ENCODE data around the gene SRGAP3. TPM values are rescaled to one million over a fixed set of nuclear protein-coding genes. Genes with fewer than 3 reads are reported as not detected.
"Not testable (repeated sequence)": the region's sequence is repeated elsewhere in the genome, so short reads cannot be mapped to it uniquely, and the experiment has no call there.

The SRGAP3 gene
- total RNA-seq, 1 donor from 2014 or later = 3.9 TPM

- no peaks in the 10 kb centered on the region for H3K36me3 Mint-ChIP-seq (ENCODE audit: low read depth, unreplicated experiment)
- no peaks in the 10 kb centered on the region for H3K79me2 ChIP-seq (ENCODE audit: insufficient read depth, low read length)
- DNase-seq (ENCODE audit: low read depth) (no peak), FAIRE-seq (no peak)
- peaks cover 1% of the 10 kb centered on the region for H3K9me3 Mint-ChIP-seq (ENCODE audit: unreplicated experiment)
- no peaks in the 10 kb centered on the region for H3K9me3 ChIP-seq (ENCODE audit: insufficient read depth, low read depth, low read length)
- H3K27me3 ChIP-seq (ENCODE audit: insufficient read depth, low read length) = peaks cover 2% of the 10 kb centered on the region
- H3K27ac Mint-ChIP-seq (ENCODE audit: unreplicated experiment) = no peak overlapping the region
- H3K4me3 Mint-ChIP-seq (ENCODE audit: unreplicated experiment) = no peak overlapping the region
- peaks cover 3% of the 10 kb centered on the region for H3K4me1 ChIP-seq (ENCODE audit: insufficient read depth, low read length)
- H3K4me1 Mint-ChIP-seq (ENCODE audit: low read depth, unreplicated experiment) = no peaks in the 10 kb centered on the region
- no peak overlapping the region for H3K4me2 ChIP-seq (ENCODE audit: low read length)
- TF ChIP-seq, protein P1, sequence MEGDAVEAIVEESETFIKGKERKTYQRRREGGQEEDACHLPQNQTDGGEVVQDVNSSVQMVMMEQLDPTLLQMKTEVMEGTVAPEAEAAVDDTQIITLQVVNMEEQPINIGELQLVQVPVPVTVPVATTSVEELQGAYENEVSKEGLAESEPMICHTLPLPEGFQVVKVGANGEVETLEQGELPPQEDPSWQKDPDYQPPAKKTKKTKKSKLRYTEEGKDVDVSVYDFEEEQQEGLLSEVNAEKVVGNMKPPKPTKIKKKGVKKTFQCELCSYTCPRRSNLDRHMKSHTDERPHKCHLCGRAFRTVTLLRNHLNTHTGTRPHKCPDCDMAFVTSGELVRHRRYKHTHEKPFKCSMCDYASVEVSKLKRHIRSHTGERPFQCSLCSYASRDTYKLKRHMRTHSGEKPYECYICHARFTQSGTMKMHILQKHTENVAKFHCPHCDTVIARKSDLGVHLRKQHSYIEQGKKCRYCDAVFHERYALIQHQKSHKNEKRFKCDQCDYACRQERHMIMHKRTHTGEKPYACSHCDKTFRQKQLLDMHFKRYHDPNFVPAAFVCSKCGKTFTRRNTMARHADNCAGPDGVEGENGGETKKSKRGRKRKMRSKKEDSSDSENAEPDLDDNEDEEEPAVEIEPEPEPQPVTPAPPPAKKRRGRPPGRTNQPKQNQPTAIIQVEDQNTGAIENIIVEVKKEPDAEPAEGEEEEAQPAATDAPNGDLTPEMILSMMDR (IDR thresholded peaks at IDR 0.05; ENCODE audit: insufficient read depth, low read depth, low read length) = no peak
- TF ChIP-seq EZH2 (IDR thresholded peaks at IDR 0.05; ENCODE audit: insufficient read depth, low read length) = no peak
- peaks cover 4% of the 10 kb centered on the region for H3K27me3 Mint-ChIP-seq (ENCODE audit: low read depth, unreplicated experiment)
- no peak overlapping the region for H3K27ac ChIP-seq (ENCODE audit: low read depth, low read length)
- no peak overlapping the region for H3K9ac ChIP-seq (ENCODE audit: low read length)
- no peaks in the 10 kb centered on the region for H4K20me1 ChIP-seq (ENCODE audit: insufficient read depth, low read length)
- no peak overlapping the region for H3K4me3 ChIP-seq (ENCODE audit: insufficient read depth, low read depth, low read length)
- H2AFZ ChIP-seq (ENCODE audit: low read depth, low read length) = no peak overlapping the region
- no peaks in the 10 kb centered on the region for H3K36me3 ChIP-seq (ENCODE audit: insufficient read depth, low read length)
Observed at GRCh38 chr3:9296241-9296640, 46.8 kb upstream of the SRGAP3 start.

GRCh38 chr3:9295007-9295406, 45.6 kb upstream of the SRGAP3 start:
- Histone ChIP-seq H2AFZ (ENCODE audit: low read depth, low read length) (no peak overlapping the region), H3K27ac (ENCODE audit: low read depth, low read length) (no peak overlapping the region), H3K9me3 (ENCODE audit: insufficient read depth, low read depth, low read length) (no peaks in the 10 kb centered on the region), H3K4me2 (ENCODE audit: low read length) (no peak overlapping the region), H3K79me2 (ENCODE audit: insufficient read depth, low read length) (no peaks in the 10 kb centered on the region), H3K36me3 (ENCODE audit: insufficient read depth, low read length) (no peaks in the 10 kb centered on the region), H4K20me1 (ENCODE audit: insufficient read depth, low read length) (no peaks in the 10 kb centered on the region), H3K27me3 (ENCODE audit: insufficient read depth, low read length) (no peaks in the 10 kb centered on the region), H3K4me3 (ENCODE audit: insufficient read depth, low read depth, low read length) (no peak overlapping the region), H3K9ac (ENCODE audit: low read length) (no peak overlapping the region), H3K4me1 (ENCODE audit: insufficient read depth, low read length) (peaks cover 3% of the 10 kb centered on the region)
- Mint-ChIP-seq H3K27me3 (ENCODE audit: low read depth, unreplicated experiment) (peaks cover 1% of the 10 kb centered on the region), H3K27ac (ENCODE audit: unreplicated experiment) (no peak overlapping the region), H3K9me3 (ENCODE audit: unreplicated experiment) (peaks cover 1% of the 10 kb centered on the region), H3K4me1 (ENCODE audit: low read depth, unreplicated experiment) (no peaks in the 10 kb centered on the region), H3K36me3 (ENCODE audit: low read depth, unreplicated experiment) (no peaks in the 10 kb centered on the region), H3K4me3 (ENCODE audit: unreplicated experiment) (no peak overlapping the region)
- DNase-seq (ENCODE audit: low read depth) = no peak
- FAIRE-seq = no peak
- TF ChIP-seq, protein P1 (IDR thresholded peaks at IDR 0.05; ENCODE audit: insufficient read depth, low read depth, low read length) = no peak
- TF ChIP-seq EZH2 (IDR thresholded peaks at IDR 0.05; ENCODE audit: insufficient read depth, low read length) = no peak

DNA sequence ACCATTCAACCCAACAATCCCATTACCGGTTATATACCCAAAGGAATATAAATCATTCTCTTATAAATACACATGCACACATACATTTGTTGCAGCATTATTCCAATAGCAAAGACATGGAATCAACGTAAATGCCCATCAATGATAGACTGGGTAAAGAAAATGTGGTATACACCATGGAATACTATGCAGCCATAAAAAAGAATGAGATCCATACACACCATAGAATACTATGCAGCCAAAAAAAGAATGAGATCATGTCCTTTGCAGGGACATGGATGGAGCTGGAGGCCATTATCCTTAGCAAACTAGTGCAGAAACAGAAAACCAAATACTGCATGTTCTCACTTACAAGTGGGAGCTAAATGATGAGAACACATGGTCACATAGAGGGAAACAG, 44.5 kb upstream of the SRGAP3 start:
- not testable (repeated sequence) for H3K27ac Mint-ChIP-seq (ENCODE audit: unreplicated experiment); H3K36me3 Mint-ChIP-seq (ENCODE audit: low read depth, unreplicated experiment); H3K4me3 Mint-ChIP-seq (ENCODE audit: unreplicated experiment); H3K4me1 Mint-ChIP-seq (ENCODE audit: low read depth, unreplicated experiment); DNase-seq (ENCODE audit: low read depth); H3K9me3 Mint-ChIP-seq (ENCODE audit: unreplicated experiment); H3K9ac ChIP-seq (ENCODE audit: low read length); H3K79me2 ChIP-seq (ENCODE audit: insufficient read depth, low read length); H3K4me3 ChIP-seq (ENCODE audit: insufficient read depth, low read depth, low read length); H3K9me3 ChIP-seq (ENCODE audit: insufficient read depth, low read depth, low read length); H3K4me1 ChIP-seq (ENCODE audit: insufficient read depth, low read length); H3K27ac ChIP-seq (ENCODE audit: low read depth, low read length); H4K20me1 ChIP-seq (ENCODE audit: insufficient read depth, low read length); H3K27me3 Mint-ChIP-seq (ENCODE audit: low read depth, unreplicated experiment); H3K4me2 ChIP-seq (ENCODE audit: low read length); H3K36me3 ChIP-seq (ENCODE audit: insufficient read depth, low read length); H3K27me3 ChIP-seq (ENCODE audit: insufficient read depth, low read length); H2AFZ ChIP-seq (ENCODE audit: low read depth, low read length); FAIRE-seq
